Hepatocyte (in vitro differentiated cells): ENCODE data around the gene PRKCA. TPM values are rescaled to one million over a fixed set of nuclear protein-coding genes. Genes with fewer than 3 reads are reported as not detected.
"Not testable (repeated sequence)": the region's sequence is repeated elsewhere in the genome, so short reads cannot be mapped to it uniquely, and the experiment has no call there.

Source experiments
- DNase-seq: peaks from one replicate; pipeline ENCODE4 v3.0.0-alpha.2; 2016; ENCODE audit warnings: low spot score
- H2AFZ ChIP-seq: fragments of 200-600 bp; sonication (generic); 2 replicates; pipeline ENCODE4 v1.6.0; 2016; ENCODE audit warnings: antibody characterized with exemption, mild to moderate bottlenecking
- H3K27ac ChIP-seq: fragments of 200-600 bp; sonication (generic); 2 replicates; pipeline ENCODE4 v1.5.1; 2016; ENCODE audit warnings: mild to moderate bottlenecking
- H3K27me3 ChIP-seq: fragments of 200-600 bp; sonication (generic); 2 replicates; pipeline ENCODE4 v1.6.1; 2016
- H3K36me3 ChIP-seq: fragments of 200-600 bp; sonication (generic); replicated peaks from 2 replicates; pipeline ENCODE4 v1.5.1; 2016; ENCODE audit warnings: low read depth; ENCODE audit not compliant: insufficient read depth
- H3K4me1 ChIP-seq: fragments of 200-600 bp; sonication (generic); 2 replicates; pipeline ENCODE4 v1.5.1; 2016; ENCODE audit warnings: mild to moderate bottlenecking, moderate library complexity; ENCODE audit not compliant: insufficient read depth
- H3K4me2 ChIP-seq: fragments of 200-600 bp; sonication (generic); 2 replicates; pipeline ENCODE4 v1.6.0; 2016
- H3K4me3 ChIP-seq: fragments of 200-600 bp; sonication (generic); 2 replicates; pipeline ENCODE4 v1.5.1; 2016; ENCODE audit warnings: mild to moderate bottlenecking
- H3K79me2 ChIP-seq: fragments of 200-600 bp; sonication (generic); 2 replicates; pipeline ENCODE4 v1.6.0; 2017; ENCODE audit warnings: mild to moderate bottlenecking
- H3K9me2 ChIP-seq: fragments of 200-600 bp; sonication (generic); replicated peaks from 2 replicates; pipeline ENCODE4 v1.6.0; 2017; ENCODE audit warnings: mild to moderate bottlenecking; ENCODE audit not compliant: insufficient read depth
- H3K9me3 ChIP-seq: fragments of 200-600 bp; sonication (generic); 2 replicates; pipeline ENCODE4 v1.5.1; 2016; ENCODE audit warnings: low read depth, mild to moderate bottlenecking
- H4K20me1 ChIP-seq: fragments of 200-600 bp; sonication (generic); 2 replicates; pipeline ENCODE4 v1.6.0; 2016; ENCODE audit warnings: mild to moderate bottlenecking; ENCODE audit not compliant: insufficient read depth, poor library complexity, severe bottlenecking
- EZH2 ChIP-seq: fragments of 200-600 bp; sonication (generic); IDR thresholded peaks from 2 replicates; pipeline ENCODE4 v1.6.1; 2016; ENCODE audit warnings: antibody characterized with exemption, mild to moderate bottlenecking, borderline replicate concordance
- EZH2phosphoT487 ChIP-seq: fragments of 200-600 bp; sonication (generic); IDR thresholded peaks from one replicate; pipeline ENCODE4 v1.6.1; 2018; ENCODE audit warnings: antibody characterized with exemption, mild to moderate bottlenecking, low read depth, moderate library complexity; ENCODE audit not compliant: unreplicated experiment, severe bottlenecking
- WGBS: methylation state at CpG from one replicate; pipeline ENCODE4 v1.1.6; 2016; ENCODE audit warnings: low lambda C conversion rate; ENCODE audit errors: missing lambda C conversion rate; 5-methylcytosine and 5-hydroxymethylcytosine counted together
- polyA plus RNA-seq: library from polyadenylated mRNA; unstranded; fragments of >200 nt; fragmentation: Nextera tagmentation; extraction: Ambion mirVana; gene quantifications from 2 replicates; pipeline ENCODE4 v1.2.1, GENCODE V29; 2016
- total RNA-seq: library from RNA; depleted of rRNA; stranded (reverse); fragments of >200 nt; gene quantifications from 2 replicates; pipeline ENCODE4 v1.2.3, GENCODE V29; 2014
- TF ChIP-seq, protein P1 (sequence below): fragments of 200-600 bp; sonication (generic); IDR thresholded peaks from 2 replicates; pipeline ENCODE4 v1.5.1; 2016; ENCODE audit warnings: antibody characterized with exemption, mild to moderate bottlenecking; ENCODE audit not compliant: poor library complexity

PRKCA gene
- total and polyA plus RNA-seq, 2 experiments from 2014 or later, result 5.9 to 18.5 TPM

DNA sequence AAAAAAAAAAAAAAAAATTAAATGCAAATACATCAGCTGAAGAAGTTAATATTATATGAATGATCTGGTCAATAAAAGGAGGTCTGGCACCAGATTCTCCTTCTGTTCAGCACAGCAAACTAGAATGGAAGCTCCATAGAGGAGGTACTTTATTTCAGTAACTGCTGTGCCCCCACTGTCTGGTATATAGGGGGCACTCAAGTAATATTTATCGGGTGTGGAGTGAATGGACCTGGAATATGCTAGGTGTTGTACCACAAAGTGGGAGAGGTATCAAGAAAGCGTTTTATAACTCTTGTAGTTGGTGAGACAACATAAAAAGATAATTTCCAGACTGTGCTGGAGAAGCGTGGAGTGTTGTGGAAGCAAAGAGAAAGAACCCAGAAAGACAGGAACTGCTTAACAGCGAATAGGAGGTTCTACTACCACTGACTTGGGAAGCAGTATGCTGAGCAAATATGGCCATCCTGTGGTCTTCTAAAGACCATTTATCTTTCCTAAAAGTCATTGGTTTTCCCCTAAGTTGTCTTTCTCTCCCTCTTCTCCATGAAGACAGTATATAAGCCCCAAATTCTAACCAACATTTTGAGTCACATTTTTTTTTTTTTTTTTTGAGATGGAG is 12.2 kb upstream of the PRKCA start:
- no peaks in the 10 kb centered on the region for H3K79me2 ChIP-seq
- no peaks in the 10 kb centered on the region for H3K36me3 ChIP-seq
- no peaks in the 10 kb centered on the region for H3K9me2 ChIP-seq
- no peaks in the 10 kb centered on the region for H3K4me1 ChIP-seq
- H3K27me3 ChIP-seq, result no peaks in the 10 kb centered on the region
- no peaks in the 10 kb centered on the region for H3K9me3 ChIP-seq
- H2AFZ ChIP-seq, result no peak overlapping the region
- DNase-seq, result no peak
- H3K27ac ChIP-seq, result no peak overlapping the region
- TF ChIP-seq EZH2phosphoT487 (no peak), EZH2 (no peak)
- TF ChIP-seq, protein P1, sequence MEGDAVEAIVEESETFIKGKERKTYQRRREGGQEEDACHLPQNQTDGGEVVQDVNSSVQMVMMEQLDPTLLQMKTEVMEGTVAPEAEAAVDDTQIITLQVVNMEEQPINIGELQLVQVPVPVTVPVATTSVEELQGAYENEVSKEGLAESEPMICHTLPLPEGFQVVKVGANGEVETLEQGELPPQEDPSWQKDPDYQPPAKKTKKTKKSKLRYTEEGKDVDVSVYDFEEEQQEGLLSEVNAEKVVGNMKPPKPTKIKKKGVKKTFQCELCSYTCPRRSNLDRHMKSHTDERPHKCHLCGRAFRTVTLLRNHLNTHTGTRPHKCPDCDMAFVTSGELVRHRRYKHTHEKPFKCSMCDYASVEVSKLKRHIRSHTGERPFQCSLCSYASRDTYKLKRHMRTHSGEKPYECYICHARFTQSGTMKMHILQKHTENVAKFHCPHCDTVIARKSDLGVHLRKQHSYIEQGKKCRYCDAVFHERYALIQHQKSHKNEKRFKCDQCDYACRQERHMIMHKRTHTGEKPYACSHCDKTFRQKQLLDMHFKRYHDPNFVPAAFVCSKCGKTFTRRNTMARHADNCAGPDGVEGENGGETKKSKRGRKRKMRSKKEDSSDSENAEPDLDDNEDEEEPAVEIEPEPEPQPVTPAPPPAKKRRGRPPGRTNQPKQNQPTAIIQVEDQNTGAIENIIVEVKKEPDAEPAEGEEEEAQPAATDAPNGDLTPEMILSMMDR, result no peak
- no peak overlapping the region for H3K4me3 ChIP-seq
- WGBS, result 93% methylated on average over 4 of the region's 4 CpGs
- no peak overlapping the region for H3K4me2 ChIP-seq
- H4K20me1 ChIP-seq, result no peaks in the 10 kb centered on the region

DNA sequence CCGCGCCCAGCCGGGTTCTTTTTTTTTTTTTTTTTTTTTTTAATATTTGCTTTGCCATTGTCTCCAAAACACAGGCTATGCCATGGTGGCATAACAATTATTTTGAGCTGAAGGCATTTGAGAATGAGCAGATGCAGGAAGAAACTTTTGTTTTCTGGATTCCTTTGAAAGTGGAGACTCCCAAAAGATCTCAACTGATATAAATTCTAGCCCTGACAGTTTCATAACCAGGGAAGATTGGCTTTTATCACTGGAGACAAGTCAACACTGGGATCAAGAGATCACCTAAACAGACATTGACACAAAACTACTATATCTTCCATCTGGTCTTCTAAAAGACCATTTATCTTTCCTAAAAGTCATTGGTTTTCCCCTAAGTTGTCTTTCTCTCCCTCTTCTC is 10.1 kb upstream of the PRKCA start:
- H3K27me3 ChIP-seq, result no peaks in the 10 kb centered on the region
- no peaks in the 10 kb centered on the region for H4K20me1 ChIP-seq
- no peaks in the 10 kb centered on the region for H3K9me3 ChIP-seq
- no peaks in the 10 kb centered on the region for H3K79me2 ChIP-seq
- no peak overlapping the region for H3K4me2 ChIP-seq
- H3K4me1 ChIP-seq, result no peaks in the 10 kb centered on the region
- H3K9me2 ChIP-seq, result no peaks in the 10 kb centered on the region
- no peak overlapping the region for H3K4me3 ChIP-seq
- no peaks in the 10 kb centered on the region for H3K36me3 ChIP-seq
- no peak overlapping the region for H2AFZ ChIP-seq
- TF ChIP-seq, protein P1, result no peak
- no peak for TF ChIP-seq EZH2
- no peak for TF ChIP-seq EZH2phosphoT487
- no peak for DNase-seq
- 63% methylated on average over 3 of the region's 3 CpGs for WGBS
- no peak overlapping the region for H3K27ac ChIP-seq

DNA sequence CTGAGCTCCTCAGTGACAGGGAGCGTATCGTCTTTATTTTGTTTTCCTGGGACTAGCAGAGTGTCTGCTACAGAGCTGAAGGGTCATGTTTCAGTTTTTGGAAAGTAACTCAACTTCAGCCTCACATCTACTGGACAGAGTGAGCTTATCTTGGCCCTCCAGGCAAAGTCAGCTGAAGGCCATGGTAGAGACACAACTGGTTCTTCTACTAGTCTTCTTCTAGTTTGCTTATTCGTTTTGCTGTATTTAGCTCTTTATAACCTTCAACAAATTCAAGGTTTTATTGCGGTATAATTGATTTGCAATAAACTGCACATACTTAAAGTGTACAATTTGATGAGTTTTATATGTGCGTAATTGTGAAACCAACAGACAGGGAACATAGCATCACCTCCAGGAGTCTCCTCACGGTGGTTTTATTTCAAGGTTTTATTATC is 6.1 kb upstream of the PRKCA start:
- DNase-seq, result no peak
- TF ChIP-seq EZH2, result no peak
- TF ChIP-seq, protein P1, result no peak
- TF ChIP-seq EZH2phosphoT487, result no peak
- WGBS, result 64% methylated on average over 6 of the region's 6 CpGs
- H3K4me1 ChIP-seq, result peaks cover 3% of the 10 kb centered on the region
- peaks cover 5% of the 10 kb centered on the region for H3K27me3 ChIP-seq
- no peak overlapping the region for H3K27ac ChIP-seq
- H4K20me1 ChIP-seq, result no peaks in the 10 kb centered on the region
- no peaks in the 10 kb centered on the region for H3K9me2 ChIP-seq
- no peaks in the 10 kb centered on the region for H3K9me3 ChIP-seq
- no peak overlapping the region for H3K4me3 ChIP-seq
- no peaks in the 10 kb centered on the region for H3K36me3 ChIP-seq
- peaks cover 5% of the 10 kb centered on the region for H3K79me2 ChIP-seq
- H2AFZ ChIP-seq, result no peak overlapping the region
- H3K4me2 ChIP-seq, result no peak overlapping the region

DNA sequence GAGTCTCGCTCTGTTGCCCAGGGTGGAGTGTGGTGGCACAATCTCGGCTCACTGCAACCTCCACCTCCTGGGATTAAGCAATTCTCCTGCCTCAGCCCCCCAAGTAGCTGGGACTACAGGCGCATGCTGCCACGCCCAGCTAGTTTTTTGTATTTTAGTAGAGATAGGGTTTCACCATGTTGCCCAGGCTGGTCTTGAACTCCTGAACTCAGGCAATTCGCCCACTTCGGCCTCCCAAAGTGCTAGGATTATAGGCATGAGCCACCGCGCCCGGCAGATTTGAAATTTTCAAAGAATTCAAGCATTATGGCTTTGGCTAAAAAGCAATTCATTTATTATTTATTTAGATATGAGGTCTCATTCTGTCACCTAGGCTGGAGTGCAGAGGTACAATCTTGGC is 5.0 kb upstream of the PRKCA start:
- H3K4me2 ChIP-seq, H3K79me2 ChIP-seq, H3K9me2 ChIP-seq, H3K9me3 ChIP-seq, H3K4me1 ChIP-seq, H4K20me1 ChIP-seq, H3K4me3 ChIP-seq, H2AFZ ChIP-seq, DNase-seq, H3K27me3 ChIP-seq, H3K27ac ChIP-seq, H3K36me3 ChIP-seq: not testable (repeated sequence)
- whole genome bisulfite sequencing, result 97% methylated on average over 8 of the region's 9 CpGs
